IPS-NIHi7 (cell line): ENCODE results near the gene OR12D1.
"Not testable (repeated sequence)": the region's sequence is repeated elsewhere in the genome, so short reads cannot be mapped to it uniquely, and the experiment has no call there.

Source experiments
- DNase-seq: peaks from one replicate; pipeline ENCODE4 v3.0.0; 2012; ENCODE audit warnings: mixed read lengths; ENCODE audit errors: extremely low spot score

OR12D1 gene

DNA sequence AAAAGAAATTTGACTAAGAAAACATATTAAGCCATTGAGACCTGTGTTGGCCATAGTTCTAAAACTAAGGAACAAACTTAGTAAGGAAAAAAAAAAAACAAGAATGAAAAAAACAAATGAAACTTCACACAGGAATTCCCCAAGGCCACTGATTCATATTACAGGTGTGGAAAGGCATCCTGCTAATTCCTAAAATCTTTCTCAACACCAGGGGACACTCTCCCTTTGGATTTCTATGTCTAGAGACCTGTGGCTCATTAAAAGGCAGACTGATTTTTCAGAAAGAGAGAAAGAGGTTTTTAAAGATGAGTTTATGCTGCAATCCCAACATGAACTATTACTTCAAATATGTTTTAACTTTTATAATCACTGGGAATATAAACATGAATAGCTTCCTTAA lies at the start of gene OR12D1:
Gene OR12D1 (plus strand): TSS at position 341 of the 400 bp plus-strand sequence.
- peak; percentile 17 for DNase-seq

DNA sequence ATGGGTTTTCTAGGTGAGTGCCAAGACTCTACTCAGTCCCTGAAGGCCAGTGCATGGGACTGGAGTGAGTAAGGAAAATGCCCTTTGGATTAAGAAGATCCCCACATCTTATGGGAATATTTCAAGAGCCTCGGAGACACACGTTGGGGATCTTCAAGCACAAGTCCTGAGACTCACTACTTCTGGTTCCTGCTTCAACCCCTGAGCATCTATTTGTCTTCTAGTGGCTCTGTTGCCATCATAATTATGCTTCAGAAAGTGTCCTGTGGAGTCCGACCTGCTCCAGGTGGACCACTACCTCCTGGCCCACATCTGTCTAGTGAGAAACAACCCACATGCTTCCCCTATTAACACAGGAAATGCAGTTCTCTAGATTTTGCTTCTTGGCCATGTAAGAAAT lies 46.0 kb upstream of the OR12D1 start, which contains the start of gene OR5V1:
Gene OR5V1 (minus strand): TSS at position 101 of the 400 bp plus-strand sequence. CDS start 12,670 bp downstream, outside the sequence.
- no peak for DNase-seq

DNA sequence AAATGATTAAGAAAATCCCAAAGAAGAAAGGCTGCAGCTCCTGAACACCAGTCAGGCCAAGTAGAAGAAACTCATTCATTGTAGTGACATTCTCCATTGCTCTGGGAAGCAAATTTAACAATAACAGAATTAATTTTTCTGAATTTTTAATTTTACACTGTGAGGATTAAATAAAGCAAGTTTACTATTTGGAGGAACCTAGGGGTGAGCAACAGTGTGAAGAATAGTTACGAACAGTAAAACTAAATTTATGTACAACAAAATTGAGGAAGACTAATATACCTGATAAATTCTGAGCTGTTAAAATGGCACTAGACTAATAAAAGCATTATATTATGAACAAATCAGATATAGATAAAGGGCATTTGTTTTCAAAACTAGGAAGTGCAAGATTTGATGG lies 39.5 kb upstream of the OR12D1 start, which contains the start of gene OR12D3:
Gene OR12D3 (minus strand): TSS at position 101 of the 400 bp plus-strand sequence. CDS start 4 bp downstream, at position 97.
- DNase-seq, result no peak

DNA sequence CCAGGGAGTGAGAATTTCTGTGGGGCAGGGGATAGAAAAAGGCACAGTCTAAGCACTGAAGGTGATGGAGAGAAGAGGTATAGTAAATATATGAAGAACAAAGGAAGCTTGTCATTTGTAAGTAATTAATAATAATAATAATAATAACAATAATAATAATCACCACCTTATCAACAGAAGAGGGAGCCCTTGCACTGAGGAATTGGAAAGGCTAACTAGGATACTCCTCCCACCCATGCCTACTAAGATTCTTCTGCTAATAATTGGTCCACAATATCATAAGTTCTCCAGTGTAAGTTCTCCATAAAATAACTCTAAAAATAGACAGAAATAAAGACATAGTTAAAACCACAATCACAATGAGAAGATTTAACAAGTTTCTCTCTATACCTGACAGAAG lies 38.7 kb upstream of the OR12D1 start:
- peak; percentile 18 for DNase-seq

DNA sequence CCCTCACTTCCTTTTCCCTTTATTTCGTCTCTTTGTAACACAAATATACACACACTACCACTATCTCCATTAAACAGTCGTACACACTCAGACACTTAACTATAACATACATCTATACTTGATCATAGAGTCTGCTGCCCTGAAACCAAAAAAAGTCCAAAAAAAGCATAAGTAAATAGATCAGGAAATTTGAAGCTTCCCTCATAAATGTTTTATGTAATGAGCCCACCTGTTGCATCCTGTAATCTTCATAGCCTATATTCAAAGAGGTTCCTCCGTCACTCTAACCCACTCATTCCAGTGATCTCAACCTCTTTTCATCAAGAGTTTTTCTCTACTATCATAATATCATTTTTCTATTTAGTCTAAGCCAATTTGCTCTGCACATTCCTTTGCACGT lies 26.2 kb upstream of the OR12D1 start:
- no peak for DNase-seq

DNA sequence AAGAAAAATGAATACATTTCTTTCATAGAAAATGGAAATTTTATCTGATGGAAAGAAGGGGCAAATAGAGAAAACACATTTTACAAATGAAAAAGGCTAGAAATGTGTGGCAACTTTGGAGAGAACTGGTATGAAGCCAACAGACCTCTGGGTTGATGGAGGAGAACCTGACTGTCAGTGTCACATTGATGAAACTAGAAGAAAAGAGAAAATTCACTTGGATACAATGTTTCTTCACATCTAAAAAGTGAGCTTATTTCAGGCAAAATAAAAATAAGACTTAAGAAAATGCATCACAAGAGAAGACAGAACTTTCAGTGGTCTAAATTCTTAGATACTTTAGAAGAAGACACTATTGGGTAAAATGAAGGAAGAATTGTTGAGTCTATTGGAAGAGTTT lies 19.4 kb upstream of the OR12D1 start, which contains the start of gene OR12D2:
Gene OR12D2 (plus strand): TSS at position 301 of the 400 bp plus-strand sequence. CDS start 1,069 bp downstream, outside the sequence.
- DNase-seq, result no peak

DNA sequence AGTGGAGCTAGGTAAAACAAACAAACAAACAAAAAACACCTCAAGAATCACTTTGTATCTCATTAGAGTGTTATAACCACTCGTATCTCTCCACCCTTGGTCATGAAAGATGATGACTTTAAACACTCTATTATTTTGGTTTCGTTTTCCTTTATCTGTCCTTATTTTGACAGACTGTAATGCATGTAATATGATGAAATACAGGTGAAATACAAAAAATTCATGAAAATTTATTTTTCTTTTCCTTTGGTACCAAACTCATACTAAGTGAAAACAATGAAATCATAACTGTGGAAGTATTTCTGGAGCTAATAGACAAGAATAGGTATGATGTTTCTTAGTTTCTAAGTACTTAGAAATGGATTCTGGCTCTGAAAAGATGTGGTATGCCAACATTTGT lies 15.2 kb upstream of the OR12D1 start:
- DNase-seq, result no peak

DNA sequence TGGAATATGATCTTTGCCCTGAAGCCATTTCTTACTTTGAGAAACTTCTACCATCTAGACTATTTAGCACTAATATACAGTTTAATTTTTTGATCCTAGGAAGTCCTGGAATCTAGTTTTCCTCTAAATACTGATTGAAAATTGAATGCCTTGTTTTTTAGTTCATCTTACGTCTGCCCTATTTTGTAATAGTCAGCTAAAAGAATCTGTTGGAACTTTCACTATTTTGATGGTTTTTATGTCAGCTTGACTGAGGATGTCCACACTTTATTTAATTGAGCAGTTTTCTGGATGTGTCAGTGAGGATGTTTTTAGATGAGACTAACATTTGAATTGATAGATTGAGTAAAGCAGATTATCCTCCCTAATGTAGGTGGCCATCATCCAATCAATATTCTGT lies 10.9 kb upstream of the OR12D1 start:
- DNase-seq, result no peak

DNA sequence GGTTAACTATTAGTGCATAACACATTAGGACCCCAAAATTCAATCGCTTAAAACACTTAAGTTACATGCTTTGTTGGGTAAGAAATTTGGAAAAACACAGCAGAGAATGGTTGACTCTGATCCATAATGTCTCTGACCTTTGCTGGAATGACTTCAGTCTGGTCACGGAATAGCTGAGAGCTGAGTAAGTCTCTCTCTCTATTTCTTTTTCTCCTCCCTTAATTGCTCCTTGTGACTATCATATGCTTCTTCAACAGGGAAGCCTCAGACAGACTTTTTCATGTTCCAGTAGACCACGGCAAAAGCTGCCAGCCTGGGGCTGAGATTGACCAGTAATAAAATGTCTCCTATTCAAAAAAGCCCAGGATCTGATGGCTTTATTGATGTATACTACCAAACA lies 4.8 kb downstream of the OR12D1 start:
- DNase-seq, result no peak

DNA sequence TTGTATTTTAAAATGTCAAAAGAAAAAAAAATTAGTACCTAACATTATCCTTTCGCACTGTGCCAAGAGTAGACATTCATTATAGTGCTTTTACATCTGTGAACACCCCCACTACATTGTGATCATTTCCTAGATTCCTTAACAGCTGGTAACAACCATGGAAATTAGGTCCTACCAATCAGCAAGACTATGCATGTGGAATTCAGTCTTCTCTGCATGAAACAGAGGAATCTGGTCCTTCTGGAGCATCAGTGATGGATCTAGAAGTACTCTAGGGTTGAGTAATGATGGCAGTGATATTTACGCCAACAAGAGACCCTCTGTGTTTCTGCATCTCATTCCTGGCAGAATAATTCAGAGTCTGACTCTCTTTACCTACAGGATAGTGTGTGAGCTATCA lies 9.4 kb downstream of the OR12D1 start:
- DNase-seq, result no peak

DNA sequence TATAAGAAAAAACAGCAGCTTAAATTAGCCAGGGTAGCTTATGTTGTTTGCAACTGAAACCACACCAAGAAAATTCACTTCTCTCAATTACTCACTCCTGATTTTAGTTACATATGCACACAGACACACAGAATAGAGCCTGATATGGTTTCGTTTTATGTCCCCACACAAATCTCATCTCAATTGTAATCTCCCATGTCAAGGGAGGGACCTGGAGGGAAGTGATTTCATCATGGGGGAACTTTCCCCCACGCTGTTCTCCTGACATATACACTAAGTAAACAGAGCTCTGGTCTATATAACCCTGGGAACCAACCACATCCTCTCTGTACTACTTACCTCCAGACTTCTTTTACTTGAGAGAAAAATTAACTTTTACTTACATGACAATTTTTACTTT lies 9.8 kb downstream of the OR12D1 start:
- no peak for DNase-seq

DNA sequence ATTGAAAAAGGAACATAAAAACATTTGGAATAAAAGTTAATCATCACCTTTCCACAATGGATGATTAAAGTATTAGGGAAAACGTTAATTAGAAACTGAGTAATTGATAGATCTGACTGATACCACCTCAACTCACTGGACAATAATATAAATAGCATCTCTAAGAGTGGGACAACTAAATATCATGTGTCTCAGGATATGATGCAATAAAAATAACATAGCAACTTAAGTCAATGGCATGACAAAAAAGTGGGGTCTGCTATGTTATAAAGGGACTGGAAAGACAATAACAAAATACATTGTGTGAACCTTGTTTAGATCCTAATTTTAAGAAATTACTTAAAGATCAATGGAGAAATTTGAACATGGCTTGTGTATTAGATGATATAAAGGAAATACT lies 10.3 kb downstream of the OR12D1 start:
- no peak for DNase-seq

DNA sequence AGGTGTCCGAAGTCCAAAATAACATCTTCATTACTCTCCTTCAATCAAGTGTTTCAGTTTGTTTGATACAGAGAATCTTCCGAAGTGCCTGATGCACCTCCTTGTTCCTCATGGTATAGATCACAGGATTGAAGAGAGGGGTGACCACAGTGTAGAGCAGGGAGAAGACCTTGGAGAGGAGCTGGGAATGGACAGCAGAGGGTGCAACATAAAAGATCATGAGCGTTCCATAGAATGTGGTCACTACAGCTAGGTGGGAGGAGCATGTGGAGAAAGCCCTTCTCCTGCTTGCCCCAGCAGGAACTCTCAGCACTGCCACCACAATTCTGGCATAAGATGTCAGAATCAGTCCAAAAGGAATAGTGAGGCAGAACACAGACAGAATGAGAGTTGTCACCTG lies 11.9 kb downstream of the OR12D1 start:
- no peak for DNase-seq

DNA sequence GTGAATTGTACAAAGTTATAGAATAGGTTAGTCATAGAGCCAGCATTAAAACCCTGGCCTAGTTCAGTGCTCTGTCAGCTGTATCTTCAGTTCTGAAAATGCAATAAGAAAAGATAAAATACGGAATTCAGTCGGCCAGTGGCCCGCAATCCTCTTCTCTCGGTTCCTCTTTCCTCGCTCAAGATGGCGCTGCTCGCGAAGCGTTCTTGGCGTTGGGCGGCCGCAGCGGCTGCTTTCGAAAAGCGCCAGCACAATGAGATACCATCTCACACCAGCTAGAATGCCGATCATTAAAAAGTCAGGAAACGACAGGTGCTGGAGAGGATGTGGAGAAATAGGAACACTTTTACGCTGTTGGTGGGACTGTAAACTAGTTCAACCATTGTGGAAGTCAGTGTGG lies 22.0 kb downstream of the OR12D1 start:
- peak; percentile 35 for DNase-seq

DNA sequence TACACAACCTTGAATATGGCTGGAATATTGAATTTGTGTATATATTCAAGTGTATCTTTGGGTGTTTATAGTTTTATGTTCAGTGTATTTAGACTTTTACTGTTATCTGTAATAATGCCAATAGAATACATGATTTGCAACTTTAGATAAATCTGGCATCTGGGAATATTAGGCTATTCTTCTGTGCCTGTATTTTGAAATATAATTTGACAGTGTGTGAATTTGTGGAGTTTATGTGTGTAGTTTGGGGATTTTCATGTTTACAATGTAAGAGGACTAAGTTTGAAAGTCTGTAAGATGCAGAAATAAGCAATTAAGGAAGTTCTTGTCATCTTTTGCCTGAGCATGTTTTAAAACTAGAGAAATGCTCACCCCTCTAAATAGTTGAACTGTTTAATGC lies 24.3 kb downstream of the OR12D1 start, which contains the start of gene OR10C1:
Gene OR10C1 (plus strand): TSS at position 301 of the 400 bp plus-strand sequence. CDS start 710 bp downstream, outside the sequence.
- no peak for DNase-seq

DNA sequence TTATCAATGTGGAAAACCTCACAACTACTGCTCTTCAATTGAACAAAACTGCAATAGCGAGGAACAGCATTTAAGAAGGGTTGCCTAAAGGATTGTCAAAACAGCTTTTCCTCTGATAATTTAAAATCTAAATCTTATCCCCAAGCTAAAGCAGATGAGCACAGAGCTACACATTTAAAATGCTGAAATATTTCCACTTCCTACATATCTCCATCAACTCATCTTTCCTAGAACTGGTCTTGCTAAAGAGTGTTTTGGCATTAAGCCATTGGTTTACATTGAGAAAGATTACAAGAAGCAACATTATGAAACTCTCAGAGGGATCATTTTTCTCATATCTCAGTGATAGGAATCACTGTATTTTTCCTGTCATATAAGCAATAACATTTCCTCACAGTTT lies 28.0 kb downstream of the OR12D1 start:
- DNase-seq, result no peak

DNA sequence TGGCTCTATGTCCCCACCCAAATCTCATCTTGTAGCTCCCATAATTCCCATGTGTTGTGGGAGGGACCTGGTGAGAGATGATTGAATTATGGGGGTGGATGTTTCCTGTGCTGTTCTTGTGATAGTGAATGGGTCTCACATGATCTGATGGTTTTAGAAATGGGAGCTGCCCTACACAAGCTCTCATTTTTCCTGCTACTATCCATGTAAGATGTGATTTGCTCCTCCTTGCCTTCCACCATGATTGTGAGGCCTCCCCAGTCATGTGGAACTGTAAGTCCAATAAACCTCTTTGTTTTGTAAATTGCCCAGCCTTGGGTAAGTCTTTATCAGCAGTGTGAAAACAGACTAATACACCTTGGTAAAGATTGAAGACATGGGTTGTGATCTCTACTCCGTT lies 29.3 kb downstream of the OR12D1 start:
- not testable (repeated sequence) for DNase-seq

DNA sequence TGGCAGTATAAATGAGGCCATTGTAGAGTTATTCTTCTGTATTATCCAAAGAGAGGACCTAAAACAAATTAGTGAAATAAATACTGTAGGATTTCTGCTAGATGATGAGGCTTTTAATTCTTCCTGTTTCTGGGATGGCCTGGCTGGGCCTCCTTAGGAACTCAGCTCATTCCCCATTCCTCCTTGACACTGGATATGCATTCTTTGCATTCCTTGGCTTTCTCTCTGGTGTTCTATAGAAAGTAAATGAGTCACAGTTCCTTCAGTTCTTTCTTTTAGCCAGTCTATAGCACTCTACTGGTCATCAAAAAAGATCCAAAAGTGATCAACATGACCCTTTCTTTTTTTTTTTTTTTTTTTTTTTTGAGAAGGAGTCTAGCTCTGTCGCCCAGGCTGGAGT lies 32.9 kb downstream of the OR12D1 start:
- peak; percentile 74 for DNase-seq

DNA sequence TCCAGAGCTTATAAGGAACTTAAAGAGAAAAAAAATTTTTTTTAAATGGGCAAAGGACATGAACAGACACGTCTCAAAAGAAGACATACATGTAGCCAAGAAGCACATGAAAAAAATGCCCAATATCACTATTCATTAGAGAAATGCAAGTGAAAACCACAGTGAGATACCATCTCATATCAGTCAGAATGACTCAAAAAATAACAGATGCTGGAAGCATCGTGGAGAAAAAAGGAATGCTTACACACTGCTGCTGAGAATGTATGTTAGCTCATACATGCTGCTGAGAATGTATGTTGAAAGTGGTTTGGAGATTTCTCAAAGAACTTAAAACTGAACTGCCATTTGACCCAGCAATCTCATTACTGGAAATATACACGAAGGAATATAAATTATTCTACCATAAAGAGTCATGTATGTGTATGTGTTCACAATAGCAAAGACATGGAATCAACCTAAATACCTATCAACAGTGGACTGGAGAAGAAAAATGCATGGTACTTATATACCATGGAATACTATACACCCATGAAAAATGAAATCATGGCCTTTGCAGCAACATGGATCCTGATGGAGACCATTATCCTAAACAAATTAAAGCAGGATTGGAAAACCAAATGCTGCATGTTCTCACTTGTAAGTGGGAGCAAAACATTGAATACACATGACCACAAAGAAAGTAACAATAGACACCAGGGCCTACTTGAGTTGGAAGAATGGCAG lies 36.9 kb downstream of the OR12D1 start:
- DNase-seq, result no peak

DNA sequence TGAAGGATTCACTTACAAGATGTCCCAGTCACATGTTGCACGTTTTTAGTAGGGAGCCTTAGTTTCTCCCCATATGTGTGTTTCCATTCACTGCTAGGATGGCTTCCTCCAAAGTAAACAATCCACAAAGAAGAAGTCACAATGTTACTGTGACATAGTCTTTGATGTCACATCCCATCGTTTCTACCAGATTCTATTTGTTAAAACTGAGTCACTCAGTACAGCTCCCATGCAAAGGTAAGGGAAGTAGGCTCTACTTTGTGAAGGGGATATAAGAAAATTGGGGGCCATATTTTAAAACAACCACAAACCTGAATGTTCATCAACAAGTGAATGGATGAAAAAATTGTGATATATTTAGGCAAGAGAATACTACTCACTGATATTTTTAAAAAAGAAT lies 42.2 kb downstream of the OR12D1 start, which contains the start of the genes OR11A1 and OR2H1:
Gene OR11A1 (minus strand): TSS at position 101 of the 400 bp plus-strand sequence. CDS start 29,430 bp downstream, outside the sequence.
Gene OR2H1 (plus strand): TSS at position 185 of the 400 bp plus-strand sequence. CDS start 4,615 bp downstream, outside the sequence.
- DNase-seq, result no peak

DNA sequence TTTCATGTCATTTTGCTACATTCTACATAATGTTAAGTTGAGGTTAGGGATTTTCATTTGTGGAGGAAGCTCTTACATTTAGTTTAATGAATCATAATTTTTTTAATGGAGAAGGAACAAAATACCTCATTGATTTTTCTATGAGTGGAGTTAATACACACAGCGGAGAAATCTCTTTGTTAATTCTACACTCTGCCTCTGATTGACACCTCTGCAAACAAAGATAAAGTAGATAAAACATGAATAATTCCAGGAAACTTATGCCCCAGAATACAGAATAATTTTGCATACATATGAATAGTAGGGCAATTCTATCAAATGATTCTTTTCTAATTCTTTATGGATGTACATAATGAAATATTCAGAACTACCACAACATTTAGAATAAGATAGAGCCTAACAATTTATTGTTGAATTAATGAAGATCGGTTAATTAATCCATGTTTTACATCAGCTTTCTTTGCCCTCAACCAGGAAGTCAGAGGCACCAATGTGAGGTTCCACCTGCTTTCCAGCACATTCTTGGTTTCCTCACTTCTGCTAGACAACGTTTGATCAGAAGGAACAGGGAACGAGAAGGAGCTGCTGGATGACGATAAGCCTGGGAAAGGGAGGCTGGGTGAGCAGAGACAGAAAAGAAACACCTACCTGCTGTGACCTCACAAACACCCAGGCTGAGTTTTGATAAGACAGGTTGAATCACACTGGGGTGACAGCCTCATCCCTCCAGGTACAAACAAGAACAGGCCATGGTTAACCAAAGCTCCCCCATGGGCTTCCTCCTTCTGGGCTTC lies 46.5 kb downstream of the OR12D1 start:
- DNase-seq, result no peak

DNA sequence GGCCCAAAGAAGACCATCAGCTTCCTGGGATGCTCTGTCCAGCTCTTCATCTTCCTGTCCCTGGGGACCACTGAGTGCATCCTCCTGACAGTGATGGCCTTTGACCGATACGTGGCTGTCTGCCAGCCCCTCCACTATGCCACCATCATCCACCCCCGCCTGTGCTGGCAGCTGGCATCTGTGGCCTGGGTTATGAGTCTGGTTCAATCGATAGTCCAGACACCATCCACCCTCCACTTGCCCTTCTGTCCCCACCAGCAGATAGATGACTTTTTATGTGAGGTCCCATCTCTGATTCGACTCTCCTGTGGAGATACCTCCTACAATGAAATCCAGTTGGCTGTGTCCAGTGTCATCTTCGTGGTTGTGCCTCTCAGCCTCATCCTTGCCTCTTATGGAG lies 47.3 kb downstream of the OR12D1 start:
- DNase-seq, result no peak
